GM21423 (cell line): Measurements from ENCODE around the gene CUL9.

Experiments
- ATAC-seq: cut with Tn5 transposase; IDR thresholded peaks from one replicate; pipeline ENCODE4 v1.9.1; 2021; ENCODE audit warnings: mild to moderate bottlenecking, moderate library complexity; ENCODE audit not compliant: unreplicated experiment

The CUL9 gene

GRCh38 chr6:43226192-43226851 lies 44.3 kb downstream of the CUL9 start:
- ATAC-seq = no peak

- ATAC-seq = peak; percentile 64
These were observed 47.2 kb downstream of the CUL9 start, which contains the start of gene DNPH1 for GRCh38 chr6:43228951-43229802. Gene DNPH1, minus strand, starts transcription at chr6:43229481. Its CDS starts 25 bp downstream, at chr6:43229456.

- no peak for ATAC-seq
These were observed 48.0 kb downstream of the CUL9 start for GRCh38 chr6:43229803-43230620.

- no peak for ATAC-seq
These were observed 49.1 kb downstream of the CUL9 start for GRCh38 chr6:43231053-43231452.

- ATAC-seq = no peak
These were observed 49.9 kb downstream of the CUL9 start for GRCh38 chr6:43231735-43232450.

GRCh38 chr6:43235841-43236240 lies 53.8 kb downstream of the CUL9 start:
- no peak for ATAC-seq

GRCh38 chr6:43239054-43239453 lies 57.1 kb downstream of the CUL9 start:
- no peak for ATAC-seq

GRCh38 chr6:43240950-43241349 lies 59.0 kb downstream of the CUL9 start:
- no peak for ATAC-seq

GRCh38 chr6:43241446-43241845 lies 59.5 kb downstream of the CUL9 start:
- ATAC-seq = no peak

GRCh38 chr6:43242908-43243663 lies 61.1 kb downstream of the CUL9 start, which contains the start of gene TTBK1:
Gene TTBK1, plus strand, starts transcription at chr6:43243481. Its CDS starts 3,180 bp downstream, at chr6:43246661.
- no peak for ATAC-seq

- no peak for ATAC-seq
These were observed 61.8 kb downstream of the CUL9 start for GRCh38 chr6:43243664-43244321.

- peak; percentile 24 for ATAC-seq
These were observed 64.5 kb downstream of the CUL9 start for GRCh38 chr6:43246301-43247113.

- ATAC-seq = peak; percentile 87
These were observed 65.4 kb downstream of the CUL9 start for GRCh38 chr6:43247114-43247999.

GRCh38 chr6:43248101-43248500 lies 66.1 kb downstream of the CUL9 start:
- no peak for ATAC-seq

- no peak for ATAC-seq
These were observed 66.8 kb downstream of the CUL9 start for GRCh38 chr6:43248791-43249190.

GRCh38 chr6:43250992-43251373 lies 69.0 kb downstream of the CUL9 start:
- ATAC-seq = no peak

GRCh38 chr6:43253401-43253800 lies 71.4 kb downstream of the CUL9 start:
- no peak for ATAC-seq
